ENCODE results near the gene NMB.

NMB gene

DNA sequence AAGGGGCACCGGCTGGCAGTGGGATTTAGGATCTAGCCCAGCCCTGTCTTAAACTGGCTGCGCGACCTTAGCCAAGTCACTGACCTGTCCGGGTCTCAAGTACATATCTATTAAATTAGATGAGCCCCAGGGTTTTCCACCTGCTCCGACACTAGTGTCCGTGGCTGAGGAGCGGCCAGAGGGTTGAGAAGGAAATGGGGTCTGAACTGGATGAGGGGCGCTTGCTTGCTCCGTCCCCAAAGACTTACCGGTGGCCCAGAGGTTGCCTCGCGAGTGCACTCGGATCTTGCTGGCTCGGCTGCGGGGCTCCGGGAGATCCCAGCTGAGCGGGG lies 285 bp downstream of the NMB start:
- CTCF ChIA-PET: no interaction called here
- no peak for TF ChIP-seq FOXK2 (IDR thresholded peaks at IDR 0.05)
- TF ChIP-seq BHLHE40 (IDR thresholded peaks at IDR 0.05; ENCODE audit: borderline replicate concordance): no peak
- no peak for TF ChIP-seq SUZ12 (IDR thresholded peaks at IDR 0.05)
- TF ChIP-seq SP1 (IDR thresholded peaks at IDR 0.05): no peak
- POLR2A ChIA-PET: no interaction called here
- DNase-seq (ENCODE audit: extremely low spot score): no peak

DNA sequence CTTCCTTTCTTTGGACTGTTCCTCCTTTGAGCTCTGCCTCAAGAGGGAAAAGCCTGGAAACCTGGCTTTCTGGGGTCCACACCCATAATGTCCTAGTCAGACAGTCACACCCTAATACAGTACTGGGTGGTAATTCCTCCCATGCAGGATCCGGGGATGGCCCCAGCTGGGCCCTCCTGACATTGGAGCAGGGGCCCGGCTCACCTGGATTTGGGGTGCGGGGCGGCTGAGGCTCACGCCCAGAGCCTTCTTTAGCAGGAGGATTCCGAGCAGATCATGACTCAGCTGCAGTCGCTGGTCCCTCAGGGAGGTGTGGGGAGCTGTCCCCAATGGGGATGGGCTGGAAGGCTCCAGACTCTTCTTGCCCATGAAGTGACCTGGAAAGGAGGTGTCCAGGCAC lies 1.0 kb downstream of the NMB start:
- CTCF ChIA-PET: interaction anchor here (0.6 to 1.2 kb wide), 2 partner anchors 55 to 165 kb away, joined by 3 read pairs; no protein-coding TSS in a partner anchor
- TF ChIP-seq, protein P1, sequence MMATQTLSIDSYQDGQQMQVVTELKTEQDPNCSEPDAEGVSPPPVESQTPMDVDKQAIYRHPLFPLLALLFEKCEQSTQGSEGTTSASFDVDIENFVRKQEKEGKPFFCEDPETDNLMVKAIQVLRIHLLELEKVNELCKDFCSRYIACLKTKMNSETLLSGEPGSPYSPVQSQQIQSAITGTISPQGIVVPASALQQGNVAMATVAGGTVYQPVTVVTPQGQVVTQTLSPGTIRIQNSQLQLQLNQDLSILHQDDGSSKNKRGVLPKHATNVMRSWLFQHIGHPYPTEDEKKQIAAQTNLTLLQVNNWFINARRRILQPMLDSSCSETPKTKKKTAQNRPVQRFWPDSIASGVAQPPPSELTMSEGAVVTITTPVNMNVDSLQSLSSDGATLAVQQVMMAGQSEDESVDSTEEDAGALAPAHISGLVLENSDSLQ (IDR thresholded peaks at IDR 0.05): no peak
- DNase-seq (ENCODE audit: extremely low spot score): no peak
- POLR2A ChIA-PET: interaction anchor here (0.8 to 5.3 kb wide), 2 partner anchors 24 to 59 kb away, joined by 3 to 45 read pairs; partner anchors contain the start of gene SEC11A

DNA sequence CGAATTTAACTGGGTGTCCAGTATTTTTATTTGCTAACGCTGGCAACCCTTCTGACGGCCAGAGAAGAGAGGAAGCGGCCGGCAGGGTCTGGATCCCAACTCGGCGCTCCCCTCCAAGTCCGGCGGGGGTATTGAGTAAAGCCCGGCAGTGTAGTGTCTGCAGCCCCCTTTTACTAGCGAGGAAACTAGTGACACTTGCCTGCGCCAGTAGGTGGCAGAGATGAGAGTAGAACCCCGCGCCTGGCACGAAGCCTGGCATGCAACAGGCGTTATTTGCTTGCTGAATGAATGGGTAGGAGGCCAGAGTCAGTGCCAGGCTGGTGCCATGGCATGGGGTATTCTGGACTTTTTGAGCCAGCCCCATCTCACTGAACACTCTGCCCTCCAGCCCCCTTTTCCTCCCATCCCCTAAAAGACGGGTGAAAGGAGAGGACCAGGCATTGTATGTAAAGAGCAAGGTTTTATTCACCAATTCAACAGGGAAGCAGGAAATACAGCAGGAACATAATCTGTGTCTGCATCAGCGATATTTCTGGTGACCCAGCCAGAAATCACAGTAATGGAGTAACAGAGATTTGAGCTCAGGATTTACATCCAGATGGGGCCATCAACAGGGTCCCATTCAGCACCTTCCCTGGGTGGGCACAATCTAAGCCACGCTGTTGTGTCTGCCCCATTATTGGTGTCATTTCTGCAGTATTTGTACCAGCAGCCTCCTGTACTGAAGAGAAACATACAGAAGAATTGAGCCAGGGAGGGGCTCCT lies 3.1 kb downstream of the NMB start:
- TF ChIP-seq SP1 (IDR thresholded peaks at IDR 0.05) (no peak), ZNF384 (IDR thresholded peaks at IDR 0.05) (no peak), HDGF (IDR thresholded peaks at IDR 0.05; ENCODE audit: borderline replicate concordance) (no peak), ELF4 (IDR thresholded peaks at IDR 0.05) (no peak), SUZ12 (IDR thresholded peaks at IDR 0.05) (no peak), L3MBTL2 (conservative IDR thresholded peaks at IDR 0.05) (no peak), FOXM1 (IDR thresholded peaks at IDR 0.05; ENCODE audit: borderline replicate concordance) (no peak), CTBP1 (IDR thresholded peaks at IDR 0.05; ENCODE audit: borderline replicate concordance) (no peak), FOXA1 (IDR thresholded peaks at IDR 0.05) (no peak), FOXK2 (IDR thresholded peaks at IDR 0.05) (no peak), BHLHE40 (IDR thresholded peaks at IDR 0.05; ENCODE audit: borderline replicate concordance) (no peak), ARNT (IDR thresholded peaks at IDR 0.05) (no peak), LEF1 (IDR thresholded peaks at IDR 0.05; ENCODE audit: borderline replicate concordance) (no peak), TARDBP (IDR thresholded peaks at IDR 0.05) (no peak), NFRKB (IDR thresholded peaks at IDR 0.05) (no peak)
- TF ChIP-seq, protein P1 (IDR thresholded peaks at IDR 0.05): no peak
- ChIA-PET POLR2A (interaction anchor here (0.5 to 5.3 kb wide), 12 partner anchors 8 to 184 kb away, joined by 3 to 45 read pairs (median 6); partner anchors contain the start of gene SEC11A), CTCF (interaction anchor here (1.0 to 1.8 kb wide), 4 partner anchors 14 to 67 kb away, joined by 3 to 6 read pairs (median 4); no protein-coding TSS in a partner anchor)
- peak; percentile 70 for DNase-seq (ENCODE audit: extremely low spot score)

DNA sequence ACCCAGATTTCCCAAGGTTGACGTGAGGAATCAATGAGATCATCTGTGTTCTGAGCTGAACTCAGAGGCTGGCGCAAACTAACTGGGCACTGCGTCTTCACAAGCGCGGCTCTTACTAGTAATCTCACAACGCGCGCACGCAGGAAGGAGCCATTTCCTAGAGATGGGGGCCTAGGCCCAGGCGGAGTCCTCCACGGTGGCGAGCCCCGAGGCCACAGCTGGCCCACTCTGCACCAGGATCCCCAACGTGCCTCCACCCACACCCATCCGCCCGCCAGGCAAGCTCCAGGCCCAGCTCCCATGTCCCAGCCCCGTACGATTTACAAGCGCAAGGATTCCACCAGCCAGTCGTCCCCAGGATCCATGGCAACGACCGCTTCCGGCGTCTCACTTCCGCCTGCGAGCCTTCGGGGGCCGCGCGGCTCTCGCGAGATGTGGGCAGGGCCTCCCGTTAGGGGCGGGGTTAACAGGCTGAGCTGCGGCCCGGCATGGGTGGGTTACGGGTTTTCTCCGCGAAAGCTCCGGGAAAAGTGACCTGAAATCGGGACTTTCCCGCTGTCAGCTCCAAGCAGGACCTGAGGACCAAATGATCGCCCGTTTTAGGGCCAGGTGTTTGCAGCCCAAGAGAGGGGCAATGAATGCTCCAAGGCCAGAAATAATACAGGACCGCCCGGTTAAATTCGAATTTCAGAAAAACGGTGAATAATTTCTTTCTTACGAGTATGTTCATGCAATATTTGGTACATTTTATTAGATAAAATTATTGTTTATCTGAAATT lies 3.9 kb downstream of the NMB start, which contains the start of gene WDR73:
TSS of gene WDR73 (minus strand) at position 374 of the 779 bp plus-strand sequence. CDS start at position 365, 9 bp downstream.
- peak; percentile 97 for DNase-seq (ENCODE audit: extremely low spot score)
- ChIA-PET CTCF (interaction anchor here (0.6 to 1.0 kb wide), 3 partner anchors 19 to 66 kb away, joined by 3 to 5 read pairs (median 3); no protein-coding TSS in a partner anchor), POLR2A (interaction anchor here (0.6 to 5.3 kb wide), 15 partner anchors 9 to 224 kb away, joined by 3 to 45 read pairs (median 5); partner anchors contain the start of gene SEC11A)
- TF ChIP-seq L3MBTL2 (conservative IDR thresholded peaks at IDR 0.05) (peak; percentile 41; the same call in 1 of the 2 replicates), ELF4 (IDR thresholded peaks at IDR 0.05) (peak; percentile 80), NFRKB (IDR thresholded peaks at IDR 0.05) (no peak), SP1 (IDR thresholded peaks at IDR 0.05) (no peak; the same call in 1 of the 2 replicates), HDGF (IDR thresholded peaks at IDR 0.05; ENCODE audit: borderline replicate concordance) (0 out of 2 replicates have a peak, but pooled peaks have one; percentile 25)
- TF ChIP-seq, protein P1 (IDR thresholded peaks at IDR 0.05): peak; percentile 45; the same call in 1 of the 2 replicates

DNA sequence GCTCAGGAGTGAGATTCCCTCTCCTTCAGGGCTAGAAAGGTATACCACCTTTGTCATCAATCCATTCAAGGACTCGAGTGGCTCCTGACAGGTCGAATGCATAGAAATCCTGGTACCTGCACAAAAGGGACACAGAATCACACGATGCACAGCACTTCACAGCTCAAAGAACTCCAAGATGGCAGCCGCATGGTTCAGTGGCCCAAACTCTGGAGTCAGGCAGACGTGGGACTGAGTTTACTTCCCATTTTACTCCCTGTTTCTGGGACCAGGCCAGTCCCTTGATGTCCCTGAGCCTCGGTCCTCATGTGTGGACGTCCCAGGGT lies 4.5 kb downstream of the NMB start:
- no peak for DNase-seq (ENCODE audit: extremely low spot score)
- no peak for TF ChIP-seq SUZ12 (IDR thresholded peaks at IDR 0.05)
- no peak for TF ChIP-seq NFRKB (IDR thresholded peaks at IDR 0.05)
- POLR2A ChIA-PET: interaction anchor here (0.8 to 5.3 kb wide), 12 partner anchors 9 to 225 kb away, joined by 3 to 45 read pairs (median 5); partner anchors contain the start of gene SEC11A
- CTCF ChIA-PET: interaction anchor here (0.6 to 1.0 kb wide), 2 partner anchors 19 to 50 kb away, joined by 3 read pairs; no protein-coding TSS in a partner anchor

DNA sequence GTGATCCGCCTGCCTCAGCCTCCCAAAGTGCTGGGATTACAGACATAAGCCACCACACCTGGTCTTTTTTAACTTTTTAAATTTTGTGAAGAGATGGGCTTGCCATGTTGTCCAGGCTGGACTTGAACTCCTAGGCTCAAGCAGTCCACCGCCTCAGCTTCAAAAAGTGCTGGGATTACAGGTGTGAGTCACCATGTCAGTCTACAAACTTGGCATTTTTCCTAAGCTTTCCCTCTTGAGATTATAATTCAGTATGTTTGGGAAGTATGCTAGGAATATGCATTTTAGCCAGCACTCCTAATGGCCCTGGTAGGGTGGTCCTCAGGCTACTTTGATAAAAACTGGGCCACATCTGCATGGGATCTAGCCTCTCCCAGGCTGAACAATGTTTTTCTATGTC lies 8.3 kb downstream of the NMB start:
- no peak for TF ChIP-seq LEF1 (IDR thresholded peaks at IDR 0.05; ENCODE audit: borderline replicate concordance)
- TF ChIP-seq CTBP1 (IDR thresholded peaks at IDR 0.05; ENCODE audit: borderline replicate concordance): no peak
- TF ChIP-seq, protein P1 (IDR thresholded peaks at IDR 0.05): no peak
- no peak for TF ChIP-seq BHLHE40 (IDR thresholded peaks at IDR 0.05; ENCODE audit: borderline replicate concordance)
- no peak for TF ChIP-seq SUZ12 (IDR thresholded peaks at IDR 0.05)
- TF ChIP-seq FOXK2 (IDR thresholded peaks at IDR 0.05): no peak
- TF ChIP-seq HDGF (IDR thresholded peaks at IDR 0.05; ENCODE audit: borderline replicate concordance): no peak
- TF ChIP-seq FOXM1 (IDR thresholded peaks at IDR 0.05; ENCODE audit: borderline replicate concordance): no peak
- no peak for TF ChIP-seq NFRKB (IDR thresholded peaks at IDR 0.05)
- TF ChIP-seq ELF4 (IDR thresholded peaks at IDR 0.05): no peak
- TF ChIP-seq ZNF384 (IDR thresholded peaks at IDR 0.05): no peak
- no peak for TF ChIP-seq TARDBP (IDR thresholded peaks at IDR 0.05)
- no peak for TF ChIP-seq FOXA1 (IDR thresholded peaks at IDR 0.05)
- TF ChIP-seq L3MBTL2 (conservative IDR thresholded peaks at IDR 0.05): no peak
- no peak for TF ChIP-seq ARNT (IDR thresholded peaks at IDR 0.05)
- no peak for TF ChIP-seq SP1 (IDR thresholded peaks at IDR 0.05)
- DNase-seq (ENCODE audit: extremely low spot score): no peak
- ChIA-PET CTCF (no interaction called here), POLR2A (interaction anchor here (1.9 kb wide), 1 partner anchor 17 kb away, joined by 7 read pairs; no protein-coding TSS in a partner anchor)

Data from HEK293T (cell line).